ENCODE results near the gene TMEM63B.
"Not testable (repeated sequence)": the region's sequence is repeated elsewhere in the genome, so short reads cannot be mapped to it uniquely, and the experiment has no call there.

Gene TMEM63B

GRCh38 chr6:44196351-44196750, 69.0 kb downstream of the TMEM63B start:
- not testable (repeated sequence) for DNase-seq

- no peak for DNase-seq
Observed at GRCh38 chr6:44198684-44199083, 71.3 kb downstream of the TMEM63B start.

- no peak for DNase-seq
Observed at GRCh38 chr6:44199883-44200282, 72.5 kb downstream of the TMEM63B start.

DNA sequence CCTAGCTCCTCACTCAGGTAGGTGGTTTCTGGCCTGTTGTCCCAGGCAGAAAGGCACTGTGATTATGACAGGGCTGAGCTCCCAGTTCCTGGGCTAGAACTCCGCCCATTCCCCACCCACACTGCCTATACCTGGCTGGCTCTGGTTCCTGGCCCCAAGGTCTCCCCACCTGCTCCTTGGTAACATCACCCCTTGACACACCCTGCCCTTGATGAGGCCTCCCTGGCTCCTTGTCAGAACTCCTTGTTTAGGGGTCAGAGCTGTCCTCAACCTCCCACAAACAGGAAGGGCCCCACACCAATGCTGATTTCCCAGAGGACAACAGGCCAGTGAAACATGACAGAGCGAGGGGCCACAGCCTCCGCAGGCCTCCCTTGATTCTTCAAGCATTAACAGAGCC, 73.8 kb downstream of the TMEM63B start:
- DNase-seq: no peak

- DNase-seq: no peak
Observed at GRCh38 chr6:44201638-44202303, 74.4 kb downstream of the TMEM63B start.

- no peak for DNase-seq
Observed at GRCh38 chr6:44202332-44202971, 75.1 kb downstream of the TMEM63B start.

GRCh38 chr6:44202972-44203750, 75.8 kb downstream of the TMEM63B start:
- no peak for DNase-seq

DNA sequence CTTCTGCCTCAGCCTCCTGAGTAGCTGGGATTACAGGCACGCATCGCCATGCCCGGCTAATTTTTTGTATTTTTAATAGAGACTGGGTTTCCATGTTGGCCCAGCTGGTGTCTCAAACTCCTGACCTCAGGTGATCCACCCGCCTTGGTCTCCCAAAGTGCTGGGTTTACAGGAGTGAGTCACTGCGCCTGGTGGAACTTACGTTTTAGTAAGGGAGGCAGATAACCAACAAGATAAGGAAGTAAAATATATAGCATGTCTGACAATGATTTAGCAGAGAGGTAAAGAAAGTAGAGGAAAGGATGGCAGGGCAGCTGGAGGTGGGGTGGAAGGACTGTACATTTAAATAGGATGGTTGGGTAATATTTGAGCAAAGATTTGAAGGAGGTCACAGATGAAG, 76.6 kb downstream of the TMEM63B start:
- no peak for DNase-seq

Measured in C1 segment of cervical spinal cord (tissue), 14 donors.